Measurements from ENCODE around the gene GPRC5B. TPM values are rescaled to one million over a fixed set of nuclear protein-coding genes. Genes with fewer than 3 reads are reported as not detected.

GPRC5B gene
- total and polyA plus RNA-seq, 3 donors from 2014 or later, result 144 to 303 (median 195) TPM

DNA sequence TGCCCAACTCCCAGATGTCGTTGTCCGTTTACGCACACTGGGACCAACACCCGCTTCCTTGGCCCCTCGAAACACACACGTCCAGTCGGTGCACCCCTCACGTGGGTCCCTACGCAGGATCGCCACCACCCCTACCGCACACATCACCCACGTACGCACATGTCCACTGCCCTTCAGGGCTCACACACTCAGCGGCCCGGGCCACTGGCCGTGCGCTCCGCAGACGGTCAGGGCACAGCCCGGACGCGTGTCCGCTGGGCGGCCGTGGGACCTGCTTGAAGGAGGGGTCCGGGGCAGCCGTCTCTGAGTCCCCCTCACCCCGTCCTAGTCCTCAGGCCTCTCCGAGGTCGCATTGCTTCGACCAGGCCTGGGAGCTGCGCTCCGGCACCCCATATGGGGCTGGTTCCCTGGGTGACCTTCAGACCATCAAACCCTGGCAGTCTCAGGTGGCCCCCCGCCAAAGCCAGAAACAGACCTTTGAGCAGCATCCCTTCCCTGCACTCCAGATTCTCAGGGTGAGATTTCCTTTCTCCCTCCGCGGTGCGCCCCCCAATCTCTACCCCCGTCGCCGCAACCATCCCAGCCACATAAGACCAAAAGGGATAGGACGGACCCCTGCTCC lies 914 bp upstream of the GPRC5B start:
- Histone ChIP-seq H3K36me3 (ENCODE audit: low read depth, missing control alignments) (no peaks in the 10 kb centered on the region), H3K27me3 (no peaks in the 10 kb centered on the region), H3K27ac (no peak overlapping the region), H3K4me3 (peak overlapping the region; percentile 27 to 93), H3K9me3 (no peaks in the 10 kb centered on the region), H3K4me1 (peaks cover 27% of the 10 kb centered on the region)
- WGBS, 2 donors, result 18 to 20% methylated on average over 20 to 41 of the region's 41 CpGs
- no peak for TF ChIP-seq POLR2A (IDR thresholded peaks at IDR 0.05)
- TF ChIP-seq, protein P1, sequence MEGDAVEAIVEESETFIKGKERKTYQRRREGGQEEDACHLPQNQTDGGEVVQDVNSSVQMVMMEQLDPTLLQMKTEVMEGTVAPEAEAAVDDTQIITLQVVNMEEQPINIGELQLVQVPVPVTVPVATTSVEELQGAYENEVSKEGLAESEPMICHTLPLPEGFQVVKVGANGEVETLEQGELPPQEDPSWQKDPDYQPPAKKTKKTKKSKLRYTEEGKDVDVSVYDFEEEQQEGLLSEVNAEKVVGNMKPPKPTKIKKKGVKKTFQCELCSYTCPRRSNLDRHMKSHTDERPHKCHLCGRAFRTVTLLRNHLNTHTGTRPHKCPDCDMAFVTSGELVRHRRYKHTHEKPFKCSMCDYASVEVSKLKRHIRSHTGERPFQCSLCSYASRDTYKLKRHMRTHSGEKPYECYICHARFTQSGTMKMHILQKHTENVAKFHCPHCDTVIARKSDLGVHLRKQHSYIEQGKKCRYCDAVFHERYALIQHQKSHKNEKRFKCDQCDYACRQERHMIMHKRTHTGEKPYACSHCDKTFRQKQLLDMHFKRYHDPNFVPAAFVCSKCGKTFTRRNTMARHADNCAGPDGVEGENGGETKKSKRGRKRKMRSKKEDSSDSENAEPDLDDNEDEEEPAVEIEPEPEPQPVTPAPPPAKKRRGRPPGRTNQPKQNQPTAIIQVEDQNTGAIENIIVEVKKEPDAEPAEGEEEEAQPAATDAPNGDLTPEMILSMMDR (IDR thresholded peaks at IDR 0.05), result no peak
- intact Hi-C loops (cut with DNase I; ENCODE audit: low total_unique reads), result loop anchor here (5.0 kb wide), 1 partner anchor 283 kb away; no protein-coding TSS in a partner anchor
- peak; percentile 48 for DNase-seq

GRCh38 chr16:19883966-19884485 lies 622 bp downstream of the GPRC5B start:
- WGBS, 2 donors, result 0 to 2% methylated on average over 11 to 22 of the region's 24 CpGs

DNA sequence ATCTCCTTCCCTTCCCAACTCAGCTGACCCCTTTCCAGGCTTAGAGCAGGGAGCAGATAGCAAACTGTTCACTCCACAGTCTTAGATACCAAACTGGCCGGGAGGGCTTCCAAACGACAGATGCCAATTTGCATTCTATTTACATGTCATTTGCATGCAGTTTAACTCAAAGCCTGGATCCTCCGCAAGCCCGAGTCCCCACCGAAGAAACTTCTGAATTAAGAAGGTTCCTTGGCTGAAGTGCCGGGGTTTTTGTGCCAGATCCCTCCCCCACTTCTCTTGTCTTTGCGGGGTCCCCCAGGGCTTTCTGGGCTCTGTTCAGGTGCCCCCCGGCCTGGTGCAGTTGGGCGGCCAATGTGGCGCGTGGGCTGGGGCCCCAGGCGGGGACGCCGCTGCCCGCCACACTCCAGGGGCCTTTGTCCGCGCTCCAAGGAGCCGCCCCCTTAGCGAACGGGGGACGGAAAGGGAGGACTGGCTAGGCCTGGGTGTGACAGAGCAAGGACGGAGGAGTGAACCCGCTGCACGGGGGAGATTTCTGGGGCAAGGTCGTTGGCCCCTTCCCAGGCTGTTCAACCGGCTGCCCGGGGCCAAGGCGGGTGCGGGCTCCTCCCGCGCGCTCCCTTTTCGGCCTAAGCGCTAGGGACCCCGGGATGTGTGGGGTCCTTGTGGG lies 1.2 kb downstream of the GPRC5B start:
- H3K27me3 ChIP-seq, result no peaks in the 10 kb centered on the region
- TF ChIP-seq, protein P1 (IDR thresholded peaks at IDR 0.05), result no peak
- TF ChIP-seq POLR2A (IDR thresholded peaks at IDR 0.05), result no peak
- H3K27ac ChIP-seq, result peak overlapping the region; percentile 68 to 82
- peaks cover 37% of the 10 kb centered on the region for H3K4me1 ChIP-seq
- peak overlapping the region; percentile 80 to 93 for H3K4me3 ChIP-seq
- WGBS, 2 donors, result 0 to 2% methylated on average over 14 to 35 of the region's 35 CpGs
- intact Hi-C loops (cut with DNase I; ENCODE audit: low total_unique reads), result no loop called here
- no peaks in the 10 kb centered on the region for H3K9me3 ChIP-seq
- DNase-seq, result peak; percentile 86
- H3K36me3 ChIP-seq (ENCODE audit: low read depth, missing control alignments), result no peaks in the 10 kb centered on the region

More at GRCh38 chr16:19883966-19884485, 622 bp downstream of the GPRC5B start:
- no peaks in the 10 kb centered on the region for H3K36me3 ChIP-seq (ENCODE audit: low read depth, missing control alignments)
- no peaks in the 10 kb centered on the region for H3K27me3 ChIP-seq
- H3K4me3 ChIP-seq, result peak overlapping the region; percentile 80 to 93
- DNase-seq, result peak; percentile 37
- intact Hi-C loops (cut with DNase I; ENCODE audit: low total_unique reads), result no loop called here
- no peak for TF ChIP-seq POLR2A (IDR thresholded peaks at IDR 0.05)
- TF ChIP-seq, protein P1 (IDR thresholded peaks at IDR 0.05), result no peak
- H3K4me1 ChIP-seq, result peaks cover 37% of the 10 kb centered on the region
- H3K27ac ChIP-seq, result peak overlapping the region; percentile 68 to 82
- no peaks in the 10 kb centered on the region for H3K9me3 ChIP-seq

DNA sequence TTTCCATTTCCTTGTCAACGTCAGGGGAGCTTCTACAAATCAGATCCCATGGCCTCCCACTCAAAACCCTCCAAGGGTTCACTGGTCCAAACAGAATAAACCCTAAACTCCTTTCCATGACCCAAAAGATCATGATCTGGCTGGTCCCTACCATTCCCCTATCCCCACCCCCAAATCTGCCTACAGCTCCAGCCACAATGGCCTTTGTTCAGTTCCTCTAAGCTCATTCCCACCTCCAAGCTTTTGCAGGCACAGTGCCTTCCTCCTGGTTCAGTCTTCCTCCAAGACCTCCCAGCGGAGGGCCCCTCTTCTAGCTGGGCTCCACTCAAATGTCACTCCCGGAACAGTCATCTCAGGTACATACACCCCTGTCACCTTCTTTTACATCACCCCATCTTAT lies 2.0 kb downstream of the GPRC5B start:
- H3K9me3 ChIP-seq, result no peaks in the 10 kb centered on the region
- peak overlapping the region; percentile 80 to 93 for H3K4me3 ChIP-seq
- no peaks in the 10 kb centered on the region for H3K36me3 ChIP-seq (ENCODE audit: low read depth, missing control alignments)
- peaks cover 37% of the 10 kb centered on the region for H3K4me1 ChIP-seq
- no peak for DNase-seq
- no peak for TF ChIP-seq POLR2A (IDR thresholded peaks at IDR 0.05)
- TF ChIP-seq, protein P1 (IDR thresholded peaks at IDR 0.05), result no peak
- no peaks in the 10 kb centered on the region for H3K27me3 ChIP-seq
- intact Hi-C loops (cut with DNase I; ENCODE audit: low total_unique reads), result no loop called here
- 33 to 40% methylated on average over 3 of the region's 3 CpGs for WGBS, 2 donors
- H3K27ac ChIP-seq, result peak overlapping the region; percentile 68 to 82
